GM18909 (cell line): ENCODE measurements around the gene IARS2.
A peak's percentile ranks its signal among the peaks of the same experiment; 100 is the strongest.
"Not testable (repeated sequence)": the region's sequence is repeated elsewhere in the genome, so short reads cannot be mapped to it uniquely, and the experiment has no call there.

Experiments used
- ATAC-seq: cut with Tn5 transposase; IDR thresholded peaks from one replicate; pipeline ENCODE4 v1.9.1; 2021; ENCODE audit warnings: mild to moderate bottlenecking; ENCODE audit not compliant: unreplicated experiment, poor library complexity

The IARS2 gene

DNA sequence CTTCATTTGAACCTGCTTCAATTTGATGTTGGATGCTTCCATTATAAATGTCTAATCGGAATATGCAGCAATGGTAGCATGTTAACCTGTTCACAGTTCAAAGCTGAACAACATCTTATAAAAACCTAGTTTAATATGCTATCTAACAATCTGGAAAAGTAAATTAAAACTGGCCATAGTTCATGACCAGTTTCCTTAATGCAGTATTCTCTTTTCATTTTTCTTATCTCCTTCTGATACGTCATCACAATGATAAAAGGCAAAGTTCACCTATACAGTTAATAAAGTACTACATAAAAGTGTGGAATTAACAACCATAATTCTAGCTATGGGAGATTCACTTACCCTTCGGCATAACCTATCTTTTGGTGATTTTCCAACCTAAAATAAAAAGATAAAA, 65.1 kb downstream of the IARS2 start:
- no peak for ATAC-seq

DNA sequence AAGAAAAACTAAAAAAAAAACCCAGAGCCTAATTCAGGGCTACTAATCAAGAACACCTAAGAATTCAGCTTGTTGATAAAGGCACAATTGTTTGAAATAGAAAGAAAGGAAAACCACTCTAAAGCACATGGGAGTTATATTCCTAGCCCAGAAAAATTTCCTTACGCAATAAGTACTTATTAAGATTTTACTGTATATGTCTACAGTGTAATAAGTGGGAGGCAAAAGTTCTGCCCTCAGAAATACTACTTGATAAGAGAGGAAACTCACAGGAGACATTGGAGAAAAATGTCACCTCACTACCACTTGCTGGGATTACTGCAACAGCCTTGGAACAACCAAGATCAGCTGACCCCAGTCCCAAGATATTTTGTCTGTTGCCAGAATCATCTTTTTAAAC, 66.1 kb downstream of the IARS2 start:
- ATAC-seq: no peak

DNA sequence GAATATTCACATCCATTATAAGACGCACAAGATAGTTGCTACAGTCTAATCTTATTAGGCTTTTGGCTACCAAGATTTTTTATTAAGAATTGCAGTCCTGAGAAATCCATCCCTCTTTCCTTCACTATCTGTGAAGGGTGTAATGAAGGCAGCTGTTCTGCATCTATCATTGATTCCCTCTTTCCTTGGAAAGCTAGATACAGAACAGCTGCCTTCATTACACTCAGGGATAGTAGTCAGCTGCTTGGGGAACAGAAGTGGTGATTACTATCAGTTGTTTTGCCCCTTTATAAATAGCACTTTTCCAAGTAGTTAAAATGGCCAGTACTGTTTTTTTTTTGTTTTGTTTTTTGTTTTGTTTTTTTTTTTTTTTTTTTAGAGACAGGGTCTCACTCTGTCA, 70.2 kb downstream of the IARS2 start:
- ATAC-seq: no peak

DNA sequence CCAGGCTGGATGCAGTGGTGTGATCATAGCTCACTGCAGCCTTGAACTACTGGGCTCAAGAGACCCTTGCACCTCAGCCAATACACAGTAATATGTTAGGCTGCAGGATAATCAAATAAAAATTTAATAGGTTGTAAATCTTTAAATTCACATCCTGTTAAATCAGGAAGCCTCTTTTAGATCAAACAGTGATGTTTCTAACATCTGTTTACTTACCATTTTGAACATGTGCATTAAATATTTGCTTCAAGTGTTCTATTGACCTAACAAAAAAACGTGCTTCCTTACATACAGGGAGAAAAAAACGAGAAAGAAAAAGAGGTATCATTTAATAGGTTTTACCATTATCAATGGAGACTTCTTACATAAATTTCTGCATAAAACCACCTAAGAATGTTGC, 70.6 kb downstream of the IARS2 start:
- ATAC-seq: no peak

DNA sequence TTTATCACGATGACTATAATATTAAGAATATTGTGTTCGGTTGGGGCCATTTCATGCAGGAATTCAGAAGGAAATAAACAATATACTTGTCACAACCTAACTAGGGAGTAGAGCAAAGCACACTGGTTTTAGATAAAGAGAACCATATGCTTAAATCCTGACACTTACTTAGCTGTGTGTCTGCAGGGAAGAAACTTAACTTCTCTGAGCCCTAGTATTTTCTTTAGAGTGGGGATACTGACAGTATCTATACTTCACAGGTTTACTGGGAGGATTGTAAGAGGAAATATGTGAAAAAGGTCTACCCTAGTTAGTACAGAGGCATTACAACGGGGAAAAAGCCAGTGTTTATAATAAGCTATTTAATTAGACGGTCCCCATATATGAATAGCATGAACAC, 72.9 kb downstream of the IARS2 start:
- ATAC-seq: no peak

DNA sequence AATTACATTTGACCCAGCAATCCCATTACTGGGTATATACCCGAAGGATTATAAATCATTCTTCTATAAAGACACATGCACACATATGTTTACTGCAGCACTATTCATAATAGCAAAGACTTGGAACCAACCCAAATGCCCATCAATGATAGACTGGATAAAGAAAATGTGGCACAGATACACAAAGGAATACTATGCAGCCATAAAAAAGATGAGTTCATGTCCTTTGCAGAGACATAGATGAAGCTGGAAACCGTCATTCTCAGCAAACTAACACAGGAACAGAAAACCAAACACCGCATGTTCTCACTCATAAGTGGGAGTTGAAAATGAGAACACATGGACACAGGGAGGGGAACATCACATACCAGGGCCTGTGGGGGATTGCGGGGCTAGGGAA, 76.0 kb downstream of the IARS2 start:
- ATAC-seq: not testable (repeated sequence)

DNA sequence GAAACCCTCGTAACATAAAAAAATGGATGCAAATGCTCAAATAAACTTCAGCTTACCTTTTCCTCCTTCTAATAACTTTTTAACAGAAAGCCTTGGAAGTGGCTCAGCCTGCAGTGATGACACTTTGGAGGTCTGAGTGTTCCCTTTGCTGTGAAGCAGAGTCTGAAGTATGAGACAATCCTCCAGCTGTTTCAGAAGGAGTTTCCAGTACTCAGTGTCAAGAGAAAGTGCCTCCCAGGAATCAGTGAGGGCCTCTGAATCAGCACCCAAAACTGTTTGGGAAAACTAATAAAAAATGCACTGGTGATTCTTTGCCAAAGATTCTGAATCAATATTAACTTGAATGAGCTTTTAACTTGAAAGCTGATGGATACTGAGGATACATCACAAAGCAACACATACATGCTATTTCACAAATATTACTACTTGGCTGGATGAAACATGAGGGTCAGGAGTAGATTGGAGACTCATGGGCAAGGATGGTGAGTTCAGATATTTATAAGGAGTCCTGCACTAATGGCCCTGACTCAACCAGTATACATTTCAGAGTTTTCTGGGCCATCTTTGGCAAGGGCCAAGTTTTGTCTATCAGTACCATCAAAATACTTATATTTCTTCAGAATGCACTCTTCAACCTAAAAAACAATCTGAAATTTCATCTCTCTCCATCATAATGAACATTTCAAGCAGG, 77.0 kb downstream of the IARS2 start:
- ATAC-seq: no peak

DNA sequence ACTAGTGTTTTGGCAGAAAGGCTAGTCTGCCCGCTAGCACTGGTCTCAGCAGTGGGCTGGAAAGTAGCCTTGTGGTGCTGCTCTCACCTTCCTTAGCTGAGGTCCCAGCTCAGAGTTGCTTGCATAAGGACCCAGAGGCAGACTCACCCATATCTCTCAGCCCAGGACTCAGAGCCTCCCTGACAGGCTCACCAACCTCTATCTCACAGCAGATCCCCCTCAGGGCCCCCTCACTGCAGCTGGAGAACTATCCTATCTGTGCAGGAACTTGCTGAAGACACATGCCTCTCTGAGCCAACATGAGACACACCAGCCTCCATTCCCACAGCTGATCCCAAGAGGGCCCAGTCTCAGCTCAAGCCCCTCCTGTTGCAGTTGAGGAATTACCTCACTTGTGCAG, 82.6 kb downstream of the IARS2 start:
- no peak for ATAC-seq

DNA sequence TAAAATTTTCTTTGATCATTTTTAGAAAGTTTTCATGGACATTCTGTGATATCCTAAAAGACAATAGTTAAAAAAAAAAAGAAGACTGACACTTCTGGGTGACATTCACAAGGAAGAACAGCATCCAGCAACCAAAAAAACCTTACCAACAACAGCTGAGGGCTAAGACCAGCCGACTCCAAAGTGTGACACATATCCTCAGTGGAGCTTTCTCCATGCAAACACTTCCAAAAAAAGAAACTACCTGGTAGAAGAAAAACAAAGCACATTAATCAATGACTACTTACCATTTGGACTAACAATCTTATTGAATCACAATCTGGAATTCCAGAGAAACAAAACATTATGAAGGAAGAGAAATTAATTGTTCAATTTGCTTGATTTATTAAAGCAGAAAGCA, 88.2 kb downstream of the IARS2 start:
- no peak for ATAC-seq

DNA sequence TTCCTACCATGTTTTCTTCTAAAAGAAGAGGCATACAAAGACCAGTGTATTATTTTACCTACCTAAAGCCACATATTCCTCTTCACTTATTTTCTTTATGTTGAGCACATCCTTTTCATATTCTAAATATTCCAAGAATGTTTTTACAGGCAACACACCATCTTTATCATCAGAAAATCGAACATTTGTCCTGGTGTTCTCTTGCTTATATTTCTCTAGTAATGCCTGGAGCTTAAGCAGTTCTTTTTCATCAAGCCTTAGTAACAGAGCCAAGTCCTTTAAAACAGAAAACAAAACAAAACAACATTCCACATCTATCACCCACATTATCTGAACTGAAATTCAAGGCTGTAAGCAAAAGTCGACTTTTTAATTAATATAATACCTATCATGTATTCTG, 88.7 kb downstream of the IARS2 start:
- no peak for ATAC-seq

DNA sequence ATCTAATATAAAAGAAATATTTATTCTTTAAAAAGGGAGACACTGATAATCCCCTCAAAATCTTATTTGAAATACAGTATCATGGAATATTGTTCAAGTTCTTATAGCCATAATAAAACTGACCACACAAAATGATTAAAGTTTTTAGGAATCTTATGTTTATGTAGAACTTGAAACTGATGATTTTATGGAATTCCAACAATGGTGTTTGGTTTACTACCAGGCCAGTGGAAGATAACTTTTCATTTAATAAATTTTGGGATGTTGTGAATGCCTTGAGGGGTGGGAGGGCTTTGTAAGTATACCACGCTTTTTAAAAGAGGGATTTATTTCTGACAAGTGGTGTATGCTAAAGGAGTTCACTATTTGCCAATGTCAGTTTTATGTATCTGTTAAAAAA, 90.6 kb downstream of the IARS2 start:
- no peak for ATAC-seq

DNA sequence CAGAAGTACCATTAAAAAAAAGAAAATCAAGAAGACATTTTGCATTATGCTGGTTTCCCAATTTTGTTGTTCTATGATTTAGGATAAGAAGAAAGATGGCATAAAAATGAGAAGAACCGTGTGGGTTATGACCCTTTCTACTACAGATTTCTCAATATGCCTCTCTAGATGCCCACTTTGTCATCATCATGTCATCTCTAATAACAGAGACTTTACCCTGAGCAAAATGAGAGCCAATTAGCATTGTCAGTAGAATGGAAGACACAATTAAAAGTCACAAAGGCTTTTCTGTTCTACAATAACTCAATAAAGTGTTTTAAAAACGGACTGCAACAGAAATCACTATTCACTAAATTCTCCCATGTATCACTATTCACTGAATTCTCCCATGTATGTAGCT, 92.8 kb downstream of the IARS2 start:
- ATAC-seq: no peak

DNA sequence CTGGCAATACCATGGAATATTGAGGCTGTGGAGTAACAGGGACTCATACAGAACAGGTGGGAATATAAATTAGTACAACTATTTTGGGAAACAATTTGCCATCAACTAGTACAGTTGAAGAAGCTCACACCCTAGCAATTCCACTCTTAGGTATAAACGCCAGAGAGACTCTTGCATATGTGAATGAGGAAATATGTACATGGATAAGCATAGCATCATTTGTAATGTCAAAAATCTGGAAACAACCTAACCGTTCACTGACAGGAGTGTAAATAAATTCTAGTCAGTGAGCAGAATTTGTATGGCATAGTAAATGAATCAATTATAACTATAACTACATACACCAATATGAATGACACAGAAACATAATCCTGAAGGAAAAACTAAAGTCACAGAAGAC, 94.6 kb downstream of the IARS2 start:
- ATAC-seq: no peak

DNA sequence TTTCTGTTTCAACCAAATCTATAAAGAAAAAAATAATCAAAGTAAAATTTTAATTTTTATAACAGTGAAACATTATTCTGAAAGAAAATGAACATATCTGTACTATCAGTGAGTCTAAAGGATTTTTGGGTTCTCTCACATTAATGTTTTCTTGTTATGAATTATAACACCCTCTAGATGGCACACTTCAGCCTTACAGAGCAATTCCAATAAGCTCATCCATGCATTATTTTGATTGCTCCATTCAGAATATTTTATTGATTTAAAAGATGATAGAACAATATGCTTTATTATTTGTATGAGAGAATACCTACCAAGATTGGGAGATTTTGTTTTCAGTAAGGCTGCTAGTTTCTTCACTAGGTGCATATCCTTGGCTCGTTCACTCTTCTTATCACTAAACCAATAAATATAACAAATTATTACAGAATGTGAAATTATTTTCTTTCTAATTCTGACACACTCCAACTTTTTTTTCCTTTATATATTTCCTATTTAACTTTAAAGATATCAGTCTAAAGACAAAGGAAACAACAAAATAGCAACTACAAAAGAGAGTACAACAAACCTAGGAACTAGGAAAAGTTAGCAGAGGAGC, 95.9 kb downstream of the IARS2 start:
- ATAC-seq: peak; percentile 56

DNA sequence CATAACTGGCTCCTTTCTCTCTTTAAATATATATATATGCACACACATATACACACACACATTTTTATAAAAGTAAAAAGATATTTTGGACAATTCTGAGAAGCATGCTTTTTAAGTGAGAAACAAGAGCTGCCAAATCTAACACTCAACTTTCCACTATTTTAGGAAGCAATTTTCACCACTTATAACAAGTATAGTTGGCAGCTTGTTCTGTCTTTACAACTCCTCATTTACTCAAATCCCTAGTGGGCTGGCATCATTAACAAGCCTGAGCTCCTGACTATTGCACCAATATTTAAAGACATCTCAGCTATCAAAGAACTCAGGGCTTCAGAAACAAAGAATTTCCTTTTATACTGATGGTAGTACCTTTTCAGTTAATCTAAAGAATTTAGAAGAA, 101.8 kb downstream of the IARS2 start:
- ATAC-seq: no peak
